ENCODE measurements around the gene HADH.
"Not testable (repeated sequence)": the region's sequence is repeated elsewhere in the genome, so short reads cannot be mapped to it uniquely, and the experiment has no call there.

HADH gene

GRCh38 chr4:107989537-107990386 lies at the start of gene HADH:
HADH (plus strand) TSS chr4:107989889; CDS start chr4:107989933, 44 bp downstream.
- DNase-seq (ENCODE audit: low read depth in 2 of 2) = peak; percentile 64 to 76

GRCh38 chr4:107945809-107946208 lies 43.9 kb upstream of the HADH start:
- DNase-seq (ENCODE audit: low read depth in 2 of 2) = no peak

GRCh38 chr4:107950746-107951540 lies 38.7 kb upstream of the HADH start:
- DNase-seq (ENCODE audit: low read depth in 2 of 2) = no peak

GRCh38 chr4:107951551-107951950 lies 38.1 kb upstream of the HADH start:
- DNase-seq (ENCODE audit: low read depth in 2 of 2) = peak; percentile 53 to 60

GRCh38 chr4:107956011-107956410 lies 33.7 kb upstream of the HADH start:
- no peak for DNase-seq (ENCODE audit: low read depth in 2 of 2)

- DNase-seq (ENCODE audit: low read depth in 2 of 2) = no peak
These were observed 22.8 kb upstream of the HADH start for GRCh38 chr4:107966903-107967302.

GRCh38 chr4:107967519-107967918 lies 22.2 kb upstream of the HADH start:
- not testable (repeated sequence) for DNase-seq (ENCODE audit: low read depth in 2 of 2)

GRCh38 chr4:107967921-107968320 lies 21.8 kb upstream of the HADH start:
- DNase-seq (ENCODE audit: low read depth in 2 of 2) = not testable (repeated sequence)

GRCh38 chr4:107970063-107970798 lies 19.5 kb upstream of the HADH start:
- no peak for DNase-seq (ENCODE audit: low read depth in 2 of 2)

- no peak for DNase-seq (ENCODE audit: low read depth in 2 of 2)
These were observed 17.1 kb upstream of the HADH start for GRCh38 chr4:107972605-107973004.

- no peak for DNase-seq (ENCODE audit: low read depth in 2 of 2)
These were observed 15.2 kb upstream of the HADH start for GRCh38 chr4:107974523-107974922.

GRCh38 chr4:107977482-107977881 lies 12.2 kb upstream of the HADH start:
- DNase-seq (ENCODE audit: low read depth in 2 of 2) = no peak

GRCh38 chr4:107977966-107978705 lies 11.6 kb upstream of the HADH start:
- no peak for DNase-seq (ENCODE audit: low read depth in 2 of 2)

- DNase-seq (ENCODE audit: low read depth in 2 of 2) = no peak
These were observed 10.8 kb upstream of the HADH start for GRCh38 chr4:107978716-107979451.

GRCh38 chr4:107987916-107988762 lies 1.6 kb upstream of the HADH start:
- no peak for DNase-seq (ENCODE audit: low read depth in 2 of 2)

GRCh38 chr4:107988763-107989035 lies 990 bp upstream of the HADH start:
- no peak for DNase-seq (ENCODE audit: low read depth in 2 of 2)

GRCh38 chr4:107989162-107989536 lies 540 bp upstream of the HADH start:
- DNase-seq (ENCODE audit: low read depth in 2 of 2) = no peak

GRCh38 chr4:107991945-107992630 lies 2.4 kb downstream of the HADH start:
- no peak for DNase-seq (ENCODE audit: low read depth in 2 of 2)

GRCh38 chr4:107993969-107994368 lies 4.3 kb downstream of the HADH start:
- DNase-seq (ENCODE audit: low read depth in 2 of 2) = no peak

GRCh38 chr4:107994894-107995293 lies 5.2 kb downstream of the HADH start:
- no peak for DNase-seq (ENCODE audit: low read depth in 2 of 2)
